Activated CD4-positive, alpha-beta T cell treated with anti-CD3 and anti-CD28 coated beads for 36 hours (primary cell): ENCODE results near the gene IL22RA1. TPM values are rescaled to one million over a fixed set of nuclear protein-coding genes. Genes with fewer than 3 reads are reported as not detected.

Experiments
- ATAC-seq: fragments of 200-7000 bp; cut with Tn5 transposase; one replicate; pipeline ENCODE4 v1.10.0; 2021; ENCODE audit warnings: mild to moderate bottlenecking, moderate library complexity
- CTCF ChIA-PET: fragments of 350-600 bp; sonication (Branson Sonifier 250); formaldehyde crosslinking; loops from one replicate; lab custom pipeline; 2021; ENCODE audit warnings: antibody characterized with exemption; lab: Charles Lee
- POLR2A ChIA-PET: fragments of 350-600 bp; sonication (Branson Sonifier 250); formaldehyde crosslinking; loops from one replicate; lab custom pipeline; 2021; ENCODE audit warnings: antibody characterized with exemption, inconsistent platforms; lab: Charles Lee
- DNase-seq: peaks from one replicate; pipeline ENCODE4 v3.0.0-alpha.2; 2020
- H3K27ac Mint-ChIP-seq: one replicate; pipeline ENCODE4 v1.8.0; 2021; ENCODE audit warnings: mixed read lengths
- H3K27me3 Mint-ChIP-seq: one replicate; pipeline ENCODE4 v1.8.0; 2021; ENCODE audit warnings: mixed read lengths
- H3K36me3 Mint-ChIP-seq: one replicate; pipeline ENCODE4 v1.8.0; 2021; ENCODE audit warnings: low read depth, mixed read lengths
- H3K4me1 Mint-ChIP-seq: one replicate; pipeline ENCODE4 v1.8.0; 2021; ENCODE audit warnings: mixed read lengths
- H3K4me3 Mint-ChIP-seq: one replicate; pipeline ENCODE4 v1.8.0; 2021; ENCODE audit warnings: mild to moderate bottlenecking, moderate library complexity, mixed read lengths
- H3K9me3 Mint-ChIP-seq: one replicate; pipeline ENCODE4 v1.8.0; 2021; ENCODE audit warnings: low read depth, mixed read lengths
- intact Hi-C, 2 experiments: fragments of 100-400 bp; cut with DNase I in 1 of 2; cut with micrococcal nuclease in 1 of 2; formaldehyde crosslinking; loops; one replicate each; pipeline versions ENCODE4 v1.14.2 to v1.15.1; 2022 to 2024; cut with DNase I, micrococcal nuclease
- total RNA-seq, 2 experiments: library from RNA; stranded (reverse); gene quantifications; one replicate each; pipeline ENCODE4 v1.2.3, GENCODE V29; 2021

Gene IL22RA1
- total RNA-seq, 2 experiments from 2014 or later: not detected

DNA sequence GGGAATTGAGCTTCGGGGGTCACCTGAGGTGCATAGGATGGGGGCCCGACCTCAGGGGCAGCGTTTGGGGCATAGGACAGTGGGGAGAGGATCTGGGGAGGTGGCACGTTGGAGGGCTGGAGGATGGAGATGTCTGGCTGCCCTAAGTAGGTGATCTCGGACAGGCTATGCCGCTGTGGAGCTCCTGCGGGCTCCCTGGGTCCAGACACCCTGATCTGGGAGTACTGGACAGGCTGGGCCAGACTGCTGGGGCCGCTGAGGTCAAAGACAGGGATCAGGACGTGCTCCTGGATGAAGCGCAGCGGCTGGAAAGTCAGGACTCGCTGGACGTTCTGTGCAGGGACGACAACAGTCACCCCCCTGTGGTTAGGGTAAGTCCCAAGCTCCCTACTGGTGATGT is 21.5 kb downstream of the IL22RA1 start:
- H3K4me3 Mint-ChIP-seq: no peak overlapping the region
- no peak overlapping the region for H3K27ac Mint-ChIP-seq
- DNase-seq (no peak), ATAC-seq (no peak)
- ChIA-PET POLR2A (no interaction called here), CTCF (interaction anchor here (0.6 kb wide), 1 partner anchor 192 kb away, joined by 3 read pairs; no protein-coding TSS in a partner anchor)
- no peaks in the 10 kb centered on the region for H3K36me3 Mint-ChIP-seq
- H3K9me3 Mint-ChIP-seq: no peaks in the 10 kb centered on the region
- intact Hi-C loops: no loop called here
- H3K27me3 Mint-ChIP-seq: peaks cover 10% of the 10 kb centered on the region
- H3K4me1 Mint-ChIP-seq: no peaks in the 10 kb centered on the region

DNA sequence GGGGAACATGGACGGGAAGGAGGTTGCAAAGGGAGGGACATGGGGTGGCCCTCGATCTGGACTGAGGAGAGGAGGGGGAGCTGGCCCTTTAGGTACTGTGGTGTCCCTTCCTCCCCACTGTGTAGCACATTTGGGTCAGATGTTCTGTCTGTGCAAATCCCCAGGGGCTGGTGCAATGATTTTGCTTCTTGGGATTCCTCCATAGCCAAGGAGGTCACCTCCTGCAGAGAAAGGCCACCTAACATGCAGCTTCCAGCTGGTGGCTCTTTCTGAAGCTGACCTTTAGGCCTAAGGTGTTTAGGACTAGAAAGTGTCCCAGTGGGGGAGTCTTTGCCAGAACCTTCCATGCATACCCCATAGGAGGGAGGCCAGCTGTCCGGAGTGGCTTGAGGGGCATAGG is 22.0 kb downstream of the IL22RA1 start:
- POLR2A ChIA-PET: no interaction called here
- H3K9me3 Mint-ChIP-seq: no peaks in the 10 kb centered on the region
- no peak for ATAC-seq
- CTCF ChIA-PET: no interaction called here
- no peaks in the 10 kb centered on the region for H3K4me1 Mint-ChIP-seq
- no peak overlapping the region for H3K4me3 Mint-ChIP-seq
- DNase-seq: no peak
- H3K27ac Mint-ChIP-seq: no peak overlapping the region
- H3K27me3 Mint-ChIP-seq: peaks cover 12% of the 10 kb centered on the region
- no peaks in the 10 kb centered on the region for H3K36me3 Mint-ChIP-seq
- intact Hi-C loops: no loop called here

- CTCF ChIA-PET: no interaction called here
- Mint-ChIP-seq H3K27me3 (peaks cover 12% of the 10 kb centered on the region), H3K27ac (no peak overlapping the region), H3K4me3 (no peak overlapping the region), H3K36me3 (no peaks in the 10 kb centered on the region), H3K4me1 (no peaks in the 10 kb centered on the region), H3K9me3 (no peaks in the 10 kb centered on the region)
- POLR2A ChIA-PET: interaction anchor here (0.5 kb wide), 1 partner anchor 332 kb away, joined by 10 read pairs; no protein-coding TSS in a partner anchor
- intact Hi-C loops: no loop called here
- DNase-seq: no peak
- ATAC-seq: no peak
Measured at GRCh38 chr1:24119859-24120756, 22.8 kb downstream of the IL22RA1 start.

GRCh38 chr1:24119489-24119858 is 23.5 kb downstream of the IL22RA1 start:
- CTCF ChIA-PET: no interaction called here
- H3K4me3 Mint-ChIP-seq: no peak overlapping the region
- intact Hi-C loops: no loop called here

GRCh38 chr1:24118410-24119242 is 24.3 kb downstream of the IL22RA1 start:
- intact Hi-C loops: no loop called here

More at GRCh38 chr1:24119489-24119858, 23.5 kb downstream of the IL22RA1 start:
- Mint-ChIP-seq H3K27ac (no peak overlapping the region), H3K36me3 (no peaks in the 10 kb centered on the region), H3K4me1 (no peaks in the 10 kb centered on the region), H3K9me3 (no peaks in the 10 kb centered on the region), H3K27me3 (peaks cover 12% of the 10 kb centered on the region)
- ATAC-seq (no peak), DNase-seq (no peak)
- POLR2A ChIA-PET: interaction anchor here (0.5 kb wide), 1 partner anchor 332 kb away, joined by 10 read pairs; no protein-coding TSS in a partner anchor

DNA sequence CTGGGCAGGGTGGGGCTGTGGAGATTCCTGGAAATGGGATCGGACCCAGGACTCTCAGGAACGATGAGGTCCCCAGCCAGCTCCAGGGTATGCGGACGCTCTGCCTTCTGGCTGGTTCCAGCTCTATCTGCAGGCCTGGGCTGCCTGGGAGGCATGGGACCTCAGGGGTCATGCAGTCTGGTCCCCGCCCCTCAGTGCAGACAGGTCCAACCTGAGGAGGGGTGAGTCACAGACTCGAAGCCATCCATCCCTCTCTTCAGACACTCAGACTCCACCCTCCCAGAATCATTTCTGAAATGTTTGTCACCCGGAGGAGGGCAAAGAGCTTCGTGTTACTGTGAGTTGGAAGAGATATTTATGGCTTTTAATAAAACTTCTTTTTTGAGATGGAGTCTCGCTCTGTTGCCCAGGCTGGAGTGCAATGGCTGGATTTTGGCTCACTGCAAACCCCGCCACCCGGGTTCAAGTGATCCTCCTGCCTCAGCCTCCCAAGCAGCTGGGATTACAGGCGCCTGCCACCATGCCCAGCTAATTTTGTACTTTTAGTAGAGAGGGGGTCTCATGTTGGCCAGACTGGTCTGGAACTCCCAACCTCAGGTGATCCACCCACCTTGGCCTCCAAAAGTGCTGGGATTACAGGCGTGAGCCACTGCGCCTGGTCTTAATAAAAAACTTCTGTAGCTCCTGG is 25.1 kb downstream of the IL22RA1 start:
- no peaks in the 10 kb centered on the region for H3K4me1 Mint-ChIP-seq
- intact Hi-C loops: no loop called here
- CTCF ChIA-PET: interaction anchor here (0.5 to 1.5 kb wide), 2 partner anchors 47 to 240 kb away, joined by 3 to 4 read pairs; no protein-coding TSS in a partner anchor
- no peaks in the 10 kb centered on the region for H3K9me3 Mint-ChIP-seq
- H3K4me3 Mint-ChIP-seq: no peak overlapping the region
- H3K36me3 Mint-ChIP-seq: no peaks in the 10 kb centered on the region
- DNase-seq: no peak
- H3K27me3 Mint-ChIP-seq: peaks cover 18% of the 10 kb centered on the region
- POLR2A ChIA-PET: interaction anchor here (0.5 kb wide), 1 partner anchor 81 kb away, joined by 4 read pairs; no protein-coding TSS in a partner anchor
- no peak overlapping the region for H3K27ac Mint-ChIP-seq
- ATAC-seq: peak; percentile 58

More at GRCh38 chr1:24118410-24119242, 24.3 kb downstream of the IL22RA1 start:
- H3K36me3 Mint-ChIP-seq: no peaks in the 10 kb centered on the region
- ChIA-PET CTCF (interaction anchor here (0.5 kb wide), 1 partner anchor 240 kb away, joined by 3 read pairs; no protein-coding TSS in a partner anchor), POLR2A (interaction anchor here (0.5 kb wide), 1 partner anchor 80 kb away, joined by 4 read pairs; no protein-coding TSS in a partner anchor)
- DNase-seq (no peak), ATAC-seq (no peak)
- no peaks in the 10 kb centered on the region for H3K9me3 Mint-ChIP-seq
- peaks cover 15% of the 10 kb centered on the region for H3K27me3 Mint-ChIP-seq
- H3K27ac Mint-ChIP-seq: no peak overlapping the region
- H3K4me1 Mint-ChIP-seq: no peaks in the 10 kb centered on the region
- H3K4me3 Mint-ChIP-seq: no peak overlapping the region

- Mint-ChIP-seq H3K36me3 (no peaks in the 10 kb centered on the region), H3K27ac (no peak overlapping the region), H3K4me1 (peaks cover 6% of the 10 kb centered on the region), H3K27me3 (peaks cover 18% of the 10 kb centered on the region), H3K4me3 (no peak overlapping the region), H3K9me3 (no peaks in the 10 kb centered on the region)
- DNase-seq (no peak), ATAC-seq (no peak)
- ChIA-PET POLR2A (interaction anchor here (0.6 kb wide), 1 partner anchor 47 kb away, joined by 4 read pairs; no protein-coding TSS in a partner anchor), CTCF (interaction anchor here (1.5 kb wide), 1 partner anchor 47 kb away, joined by 4 read pairs; no protein-coding TSS in a partner anchor)
- intact Hi-C loops: no loop called here
Measured at GRCh38 chr1:24117132-24117531, 25.8 kb downstream of the IL22RA1 start.

GRCh38 chr1:24114753-24115152 is 28.2 kb downstream of the IL22RA1 start:
- ATAC-seq: no peak
- peaks cover 6% of the 10 kb centered on the region for H3K4me1 Mint-ChIP-seq
- no peak overlapping the region for H3K4me3 Mint-ChIP-seq
- CTCF ChIA-PET: interaction anchor here (0.6 to 1.5 kb wide), 3 partner anchors 20 to 212 kb away, joined by 3 to 8 read pairs (median 4); no protein-coding TSS in a partner anchor
- DNase-seq: no peak
- H3K9me3 Mint-ChIP-seq: no peaks in the 10 kb centered on the region
- no peak overlapping the region for H3K27ac Mint-ChIP-seq
- peaks cover 20% of the 10 kb centered on the region for H3K27me3 Mint-ChIP-seq
- no peaks in the 10 kb centered on the region for H3K36me3 Mint-ChIP-seq
- intact Hi-C loops: no loop called here
- POLR2A ChIA-PET: no interaction called here

DNA sequence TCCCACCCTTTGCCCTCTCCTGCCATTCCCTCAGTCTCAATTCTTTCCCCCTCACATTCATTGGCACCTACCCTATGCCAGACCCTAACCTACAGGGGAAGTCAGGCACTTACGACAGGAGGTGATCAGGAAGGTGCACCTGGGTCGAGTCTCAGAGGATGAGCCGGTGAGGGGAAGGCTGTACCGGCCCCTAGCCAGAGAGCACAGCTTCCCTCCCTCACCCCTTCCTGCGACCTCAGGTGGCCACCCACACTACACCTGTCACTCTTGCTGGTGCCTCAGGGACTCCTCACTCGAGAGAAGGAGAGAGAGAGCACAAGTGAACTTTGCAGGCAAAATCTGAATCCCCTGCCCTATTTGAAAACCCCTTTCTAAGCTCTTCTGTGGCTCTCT is 29.3 kb downstream of the IL22RA1 start:
- no peaks in the 10 kb centered on the region for H3K36me3 Mint-ChIP-seq
- ATAC-seq (no peak), DNase-seq (no peak)
- ChIA-PET POLR2A (interaction anchor here (0.7 kb wide), 1 partner anchor 66 kb away, joined by 11 read pairs; no protein-coding TSS in a partner anchor), CTCF (interaction anchor here (0.6 to 1.5 kb wide), 3 partner anchors 36 to 162 kb away, joined by 3 to 8 read pairs (median 4); no protein-coding TSS in a partner anchor)
- no peak overlapping the region for H3K27ac Mint-ChIP-seq
- intact Hi-C loops: no loop called here
- peaks cover 18% of the 10 kb centered on the region for H3K27me3 Mint-ChIP-seq
- H3K9me3 Mint-ChIP-seq: no peaks in the 10 kb centered on the region
- H3K4me3 Mint-ChIP-seq: no peak overlapping the region
- peaks cover 9% of the 10 kb centered on the region for H3K4me1 Mint-ChIP-seq

DNA sequence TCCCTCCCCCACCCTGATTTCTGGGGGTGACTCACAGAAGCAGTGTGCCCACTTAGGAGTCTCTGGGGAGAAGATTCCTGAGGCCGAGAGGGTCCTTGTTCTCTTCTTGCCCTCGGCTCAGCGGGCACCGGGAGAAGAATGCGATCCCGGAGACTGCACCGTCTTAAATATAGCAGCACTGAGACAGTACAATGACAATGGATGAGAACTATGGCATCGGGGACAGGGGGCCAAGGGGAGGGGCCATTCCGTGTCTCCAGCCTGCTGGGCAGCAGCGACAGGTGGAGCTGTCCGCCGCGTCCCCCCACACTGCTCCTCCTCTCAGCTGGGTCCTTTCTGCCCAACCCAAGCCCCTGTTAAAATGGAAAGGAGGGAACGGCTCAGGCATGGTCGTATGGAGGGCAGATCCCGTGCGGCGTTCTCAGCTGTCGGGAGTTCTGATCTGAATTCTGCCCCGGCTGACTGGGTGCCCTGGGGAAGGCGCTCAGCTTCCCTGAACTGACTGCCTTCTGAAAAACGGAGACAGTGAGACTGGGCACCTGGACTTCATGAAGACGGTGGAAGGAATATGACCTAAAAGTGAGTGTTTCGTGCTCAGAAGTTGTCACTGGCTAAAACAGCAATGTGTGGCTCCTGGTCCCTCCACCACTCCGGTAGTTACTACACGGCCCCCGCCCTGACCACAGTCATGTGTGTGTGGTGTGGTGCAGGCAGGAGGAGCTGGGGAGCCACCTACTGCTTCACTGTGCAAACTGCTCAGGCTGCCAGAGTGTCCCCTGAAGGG is 30.8 kb downstream of the IL22RA1 start, which contains the start of gene MYOM3:
Gene MYOM3 (minus strand): TSS at position 140 of the 784 bp plus-strand sequence. CDS start 3,499 bp downstream, outside the sequence.
- ATAC-seq (peak; percentile 97), DNase-seq (peak; percentile 82)
- Mint-ChIP-seq H3K27ac (no peak within 1 kb of the TSS), H3K9me3 (no peaks in the 10 kb centered on the region), H3K4me3 (no peak within 1 kb of the TSS), H3K27me3 (peaks cover 13% of the 10 kb centered on the region), H3K4me1 (peaks cover 9% of the 10 kb centered on the region), H3K36me3 (no peaks in the 10 kb centered on the region)
- intact Hi-C loops: loop anchor here (1.0 kb wide), 2 partner anchors 41 to 42 kb away; no protein-coding TSS in a partner anchor
- ChIA-PET POLR2A (no interaction called here), CTCF (interaction anchor here (0.5 to 2.2 kb wide), 4 partner anchors 41 to 341 kb away, joined by 3 to 9 read pairs (median 4); no protein-coding TSS in a partner anchor)
